Measurements from ENCODE around the gene CPLX3.
"Not testable (repeated sequence)": the region's sequence is repeated elsewhere in the genome, so short reads cannot be mapped to it uniquely, and the experiment has no call there.

The CPLX3 gene

GRCh38 chr15:74826364-74826819, at the start of gene CPLX3:
Gene CPLX3 (plus strand): TSS chr15:74826627. CDS start chr15:74826704, 77 bp downstream.
- DNase-seq, result no peak

- no peak for DNase-seq
These were observed 49.3 kb upstream of the CPLX3 start for GRCh38 chr15:74776821-74777768.

GRCh38 chr15:74777769-74778598, 48.4 kb upstream of the CPLX3 start:
- no peak for DNase-seq

GRCh38 chr15:74778599-74778970, 47.8 kb upstream of the CPLX3 start:
- DNase-seq, result no peak

GRCh38 chr15:74779162-74779648, 47.2 kb upstream of the CPLX3 start:
- DNase-seq, result no peak

GRCh38 chr15:74780523-74781430, 45.6 kb upstream of the CPLX3 start:
- DNase-seq, result no peak

- DNase-seq, result peak in 1 of 2 experiments; percentile 52
These were observed 44.8 kb upstream of the CPLX3 start, which contains the start of gene CSK for GRCh38 chr15:74781431-74782258. Gene CSK (plus strand): TSS chr15:74782080. CDS start chr15:74798298, 16,218 bp downstream.

- no peak for DNase-seq
These were observed 44.0 kb upstream of the CPLX3 start for GRCh38 chr15:74782259-74783071.

GRCh38 chr15:74783072-74783807, 43.2 kb upstream of the CPLX3 start:
- DNase-seq, result peak in 1 of 2 experiments; percentile 25

- no peak for DNase-seq
These were observed 42.6 kb upstream of the CPLX3 start for GRCh38 chr15:74783808-74784175.

- DNase-seq, result no peak
These were observed 41.8 kb upstream of the CPLX3 start for GRCh38 chr15:74784426-74785193.

- DNase-seq, result no peak
These were observed 41.0 kb upstream of the CPLX3 start for GRCh38 chr15:74785194-74786032.

- not testable (repeated sequence) for DNase-seq
These were observed 40.3 kb upstream of the CPLX3 start for GRCh38 chr15:74786081-74786480.

GRCh38 chr15:74786551-74787165, 39.8 kb upstream of the CPLX3 start:
- DNase-seq, result no peak

- peak in 1 of 2 experiments; percentile 37 for DNase-seq
These were observed 39.0 kb upstream of the CPLX3 start for GRCh38 chr15:74787251-74788041.

- no peak for DNase-seq
These were observed 38.3 kb upstream of the CPLX3 start for GRCh38 chr15:74788042-74788682.
